Skin epidermis (tissue), 12 donors: Measurements from ENCODE around the gene SLITRK6.
"Not testable (repeated sequence)": the region's sequence is repeated elsewhere in the genome, so short reads cannot be mapped to it uniquely, and the experiment has no call there.

Experiments
- H3K27ac ChIP-seq, 21 experiments: fragments of 200-600 bp; sonication (generic) in 11 of 21; one replicate each; pipeline ENCODE4 v1.5.0; 2020; ENCODE audit warnings: mild to moderate bottlenecking in 3 of 21, inconsistent platforms in 2 of 21, moderate library complexity in 2 of 21
- H3K4me3 ChIP-seq, 7 experiments: fragments of 200-600 bp; sonication (generic) in 2 of 7; one replicate each; pipeline ENCODE4 v1.5.0; 2020; ENCODE audit warnings: inconsistent platforms in 2 of 7, mild to moderate bottlenecking in 2 of 7, moderate library complexity in 1 of 7

SLITRK6 gene

GRCh38 chr13:85743201-85743770, 55.9 kb downstream of the SLITRK6 start:
- H3K27ac ChIP-seq, H3K4me3 ChIP-seq: not testable (repeated sequence)
